Measurements from ENCODE around the gene C6orf141. TPM values are rescaled to one million over a fixed set of nuclear protein-coding genes. Genes with fewer than 3 reads are reported as not detected.

The C6orf141 gene
- polyA plus RNA-seq, 3 donors = not detected

- 96% methylated on average over 3 of the region's 7 CpGs for WGBS (ENCODE audit: insufficient coverage)
- H3K27me3 Mint-ChIP-seq (ENCODE audit: low read depth in 3 of 3) = peaks cover 0 to 2% (median 0%) of the 10 kb centered on the region in 3 donors
- no peaks in the 10 kb centered on the region for H4K20me1 ChIP-seq (ENCODE audit: insufficient read depth, low read length)
- DNase-seq = no peak
- no peaks in the 10 kb centered on the region for H3K9me3 Mint-ChIP-seq
- H3K4me2 ChIP-seq (replicated peaks; ENCODE audit: extremely low read depth, low read length, poor library complexity, severe bottlenecking) = no peak overlapping the region
- H3K4me3 Mint-ChIP-seq = no peak overlapping the region
- no peak overlapping the region for H3K4me3 ChIP-seq (replicated peaks in 1 of 3; ENCODE audit: low read depth in 2 of 3, low read length in 3 of 3)
- no peaks in the 10 kb centered on the region for H3K36me3 ChIP-seq (replicated peaks in 1 of 2; ENCODE audit: control insufficient read depth in 1 of 2, insufficient read depth in 2 of 2, low read length in 2 of 2)
- H2AFZ ChIP-seq (ENCODE audit: insufficient read depth, low read depth, low read length, poor library complexity, severe bottlenecking) = no peak overlapping the region
- intact Hi-C loops (cut with micrococcal nuclease) = no loop called here
- H3K4me1 Mint-ChIP-seq = no peaks in the 10 kb centered on the region
- no peaks in the 10 kb centered on the region for H3K79me2 ChIP-seq (ENCODE audit: insufficient read depth, low read length)
- H3K27me3 ChIP-seq (ENCODE audit: control insufficient read depth in 2 of 2, insufficient read depth in 2 of 2, low read length in 2 of 2) = no peaks in the 10 kb centered on the region
- no peaks in the 10 kb centered on the region for H3K9me3 ChIP-seq (replicated peaks in 1 of 2; ENCODE audit: control insufficient read depth in 1 of 2, insufficient read depth in 1 of 2, low read length in 2 of 2)
- H3K27ac Mint-ChIP-seq = no peak overlapping the region
- H3K27ac ChIP-seq (ENCODE audit: low read depth in 1 of 2, low read length in 2 of 2) = no peak overlapping the region
- no peaks in the 10 kb centered on the region for H3K4me1 ChIP-seq (ENCODE audit: control insufficient read depth in 1 of 2, insufficient read depth in 2 of 2, low read length in 2 of 2)
- no peak for TF ChIP-seq CTCF (IDR thresholded peaks at IDR 0.05)
- no peaks in the 10 kb centered on the region for H3K36me3 Mint-ChIP-seq
- H3K9ac ChIP-seq (ENCODE audit: insufficient read depth, low read length, poor library complexity, severe bottlenecking) = no peak overlapping the region
Measured at GRCh38 chr6:49524541-49524940, 25.9 kb upstream of the C6orf141 start.

- Histone ChIP-seq H3K9me3 (replicated peaks in 1 of 2; ENCODE audit: control insufficient read depth in 1 of 2, insufficient read depth in 1 of 2, low read length in 2 of 2) (no peaks in the 10 kb centered on the region), H3K36me3 (replicated peaks in 1 of 2; ENCODE audit: control insufficient read depth in 1 of 2, insufficient read depth in 2 of 2, low read length in 2 of 2) (no peaks in the 10 kb centered on the region), H3K79me2 (ENCODE audit: insufficient read depth, low read length) (no peaks in the 10 kb centered on the region), H3K4me2 (replicated peaks; ENCODE audit: extremely low read depth, low read length, poor library complexity, severe bottlenecking) (no peak overlapping the region), H3K27me3 (ENCODE audit: control insufficient read depth in 2 of 2, insufficient read depth in 2 of 2, low read length in 2 of 2) (no peaks in the 10 kb centered on the region), H3K4me3 (replicated peaks in 1 of 3; ENCODE audit: low read depth in 2 of 3, low read length in 3 of 3) (no peak overlapping the region), H3K9ac (ENCODE audit: insufficient read depth, low read length, poor library complexity, severe bottlenecking) (no peak overlapping the region), H3K4me1 (ENCODE audit: control insufficient read depth in 1 of 2, insufficient read depth in 2 of 2, low read length in 2 of 2) (no peaks in the 10 kb centered on the region), H2AFZ (ENCODE audit: insufficient read depth, low read depth, low read length, poor library complexity, severe bottlenecking) (no peak overlapping the region), H3K27ac (ENCODE audit: low read depth in 1 of 2, low read length in 2 of 2) (no peak overlapping the region), H4K20me1 (ENCODE audit: insufficient read depth, low read length) (no peaks in the 10 kb centered on the region)
- Mint-ChIP-seq H3K4me3 (no peak overlapping the region), H3K36me3 (no peaks in the 10 kb centered on the region), H3K9me3 (no peaks in the 10 kb centered on the region), H3K27me3 (ENCODE audit: low read depth in 3 of 3) (peaks cover 0 to 2% (median 1%) of the 10 kb centered on the region in 3 donors), H3K4me1 (no peaks in the 10 kb centered on the region), H3K27ac (no peak overlapping the region)
- DNase-seq = no peak
- TF ChIP-seq CTCF (IDR thresholded peaks at IDR 0.05) = no peak
- 79% methylated on average over 11 of the region's 12 CpGs for WGBS (ENCODE audit: insufficient coverage)
- intact Hi-C loops (cut with micrococcal nuclease) = no loop called here
Measured at GRCh38 chr6:49526598-49526997, 23.9 kb upstream of the C6orf141 start.
